Measurements from ENCODE around the gene ST8SIA6. TPM values are rescaled to one million over a fixed set of nuclear protein-coding genes. Genes with fewer than 3 reads are reported as not detected.

ST8SIA6 gene
- total RNA-seq, 2 donors from 2014 or later: not detected

GRCh38 chr10:17348011-17348500 lies 106.3 kb downstream of the ST8SIA6 start:
- Histone ChIP-seq H3K27me3 (no peaks in the 10 kb centered on the region), H3K4me3 (no peak overlapping the region), H3K9me3 (no peaks in the 10 kb centered on the region), H3K4me1 (peaks cover 12% of the 10 kb centered on the region), H3K36me3 (replicated peaks in 1 of 2; ENCODE audit: insufficient read depth in 1 of 2, low read depth in 2 of 2) (no peaks in the 10 kb centered on the region), H3K27ac (peak overlapping the region in 2 of 4 donors; percentile 36 to 38)
- TF ChIP-seq POLR2A (IDR thresholded peaks at IDR 0.05): no peak
- no peak for TF ChIP-seq CTCF (IDR thresholded peaks at IDR 0.05)
- ATAC-seq (no peak), DNase-seq (no peak)
- WGBS, 2 donors: 47 to 52% methylated on average over 4 of the region's 4 CpGs
- intact Hi-C loops (cut with DNase I): no loop called here

GRCh38 chr10:17344206-17344605 lies 110.2 kb downstream of the ST8SIA6 start:
- peaks cover 4% of the 10 kb centered on the region for H3K4me1 ChIP-seq
- no peak for ATAC-seq
- H3K36me3 ChIP-seq (replicated peaks in 1 of 2; ENCODE audit: insufficient read depth in 1 of 2, low read depth in 2 of 2): no peaks in the 10 kb centered on the region
- TF ChIP-seq CTCF (IDR thresholded peaks at IDR 0.05): no peak
- no peak for TF ChIP-seq POLR2A (IDR thresholded peaks at IDR 0.05)
- H3K4me3 ChIP-seq: no peak overlapping the region
- no peak overlapping the region for H3K27ac ChIP-seq
- H3K9me3 ChIP-seq: no peaks in the 10 kb centered on the region
- DNase-seq: no peak
- no peaks in the 10 kb centered on the region for H3K27me3 ChIP-seq
- 71 to 78% methylated on average over 4 of the region's 4 CpGs for WGBS, 2 donors
- intact Hi-C loops (cut with DNase I): no loop called here

- Histone ChIP-seq H3K4me1 (no peaks in the 10 kb centered on the region), H3K9me3 (no peaks in the 10 kb centered on the region), H3K27me3 (no peaks in the 10 kb centered on the region), H3K36me3 (replicated peaks in 1 of 2; ENCODE audit: insufficient read depth in 1 of 2, low read depth in 2 of 2) (no peaks in the 10 kb centered on the region), H3K4me3 (no peak overlapping the region), H3K27ac (no peak overlapping the region)
- intact Hi-C loops (cut with DNase I): no loop called here
- DNase-seq (no peak), ATAC-seq (no peak)
- no peak for TF ChIP-seq CTCF (IDR thresholded peaks at IDR 0.05)
- TF ChIP-seq POLR2A (IDR thresholded peaks at IDR 0.05): no peak
- WGBS, 2 donors: 28 to 38% methylated on average over 3 of the region's 3 CpGs
Observed at GRCh38 chr10:17343118-17343517, 111.3 kb downstream of the ST8SIA6 start.

GRCh38 chr10:17340144-17340829 lies 114.1 kb downstream of the ST8SIA6 start:
- Histone ChIP-seq H3K27me3 (no peaks in the 10 kb centered on the region), H3K4me1 (no peaks in the 10 kb centered on the region), H3K36me3 (replicated peaks in 1 of 2; ENCODE audit: insufficient read depth in 1 of 2, low read depth in 2 of 2) (no peaks in the 10 kb centered on the region), H3K4me3 (no peak overlapping the region), H3K27ac (no peak overlapping the region), H3K9me3 (no peaks in the 10 kb centered on the region)
- intact Hi-C loops (cut with DNase I): no loop called here
- ATAC-seq (no peak), DNase-seq (no peak)
- no peak for TF ChIP-seq POLR2A (IDR thresholded peaks at IDR 0.05)
- TF ChIP-seq CTCF (IDR thresholded peaks at IDR 0.05): no peak
- 84 to 85% methylated on average over 13 of the region's 13 CpGs for WGBS, 2 donors

- ATAC-seq (no peak), DNase-seq (no peak)
- H3K36me3 ChIP-seq (replicated peaks in 1 of 2; ENCODE audit: insufficient read depth in 1 of 2, low read depth in 2 of 2): no peaks in the 10 kb centered on the region
- TF ChIP-seq POLR2A (IDR thresholded peaks at IDR 0.05) (no peak), CTCF (IDR thresholded peaks at IDR 0.05) (no peak)
- WGBS, 2 donors: 70 to 83% methylated on average over 2 of the region's 2 CpGs
- H3K4me3 ChIP-seq: no peak overlapping the region
- H3K27me3 ChIP-seq: no peaks in the 10 kb centered on the region
- H3K4me1 ChIP-seq: no peaks in the 10 kb centered on the region
- no peaks in the 10 kb centered on the region for H3K9me3 ChIP-seq
- intact Hi-C loops (cut with DNase I): no loop called here
- H3K27ac ChIP-seq: no peak overlapping the region
Observed at GRCh38 chr10:17335065-17335464, 119.3 kb downstream of the ST8SIA6 start.
